Endothelial cell of umbilical vein (primary cell): Measurements from ENCODE around the gene CCDC187. TPM values are rescaled to one million over a fixed set of nuclear protein-coding genes. Genes with fewer than 3 reads are reported as not detected.
A peak's percentile ranks its signal among the peaks of the same experiment; 100 is the strongest.

Experiments
- BruUV-seq: library from RNA; stranded (reverse); fragments of 400-500 nt; replicated peaks from 2 replicates; lab custom pipeline; 2021; lab: Mats Ljungman, UMichigan
- CTCF ChIA-PET: fragments of 300-600, 350-600 bp; sonication (Branson Sonifier 250); formaldehyde crosslinking; loops from one replicate; lab custom pipeline; 2021; ENCODE audit warnings: antibody characterized with exemption, inconsistent platforms; lab: Charles Lee
- POLR2A ChIA-PET: fragments of 300-600, 350-600 bp; sonication (Branson Sonifier 250); formaldehyde crosslinking; loops from one replicate; lab custom pipeline; 2021; ENCODE audit warnings: antibody characterized with exemption, inconsistent platforms; lab: Charles Lee
- DNase-seq: peaks from one replicate; pipeline ENCODE4 v3.0.0-alpha.2; 2011; ENCODE audit warnings: low read depth, low spot score
- FAIRE-seq: peaks from 2 replicates; lab custom pipeline; 2011; peaks lifted over from hg19 to GRCh38; lab: Jason Lieb, UNC
- H2AFZ ChIP-seq: 2 replicates; pipeline ENCODE4 v1.6.0; 2012; ENCODE audit warnings: low read depth, low read length, control low read depth, inconsistent platforms
- H3K27ac ChIP-seq: 2 replicates; pipeline ENCODE4 v1.5.1; 2011; ENCODE audit warnings: low read depth, mild to moderate bottlenecking, control low read depth, low read length, moderate library complexity; ENCODE audit not compliant: insufficient read depth
- H3K27me3 ChIP-seq, 2 experiments: 2 replicates each; pipeline versions ENCODE4 v1.6.0 to v1.6.1; 2011; ENCODE audit warnings: low read length in 2 of 2, mixed read lengths in 1 of 2; ENCODE audit not compliant: control insufficient read depth in 2 of 2, insufficient read depth in 2 of 2
- H3K36me3 ChIP-seq, 2 experiments: 2 replicates in 1 of 2; 3 replicates in 1 of 2; pipeline ENCODE4 v1.5.1; 2011; ENCODE audit warnings: low read length in 2 of 2, mild to moderate bottlenecking in 1 of 2, moderate library complexity in 1 of 2; ENCODE audit not compliant: control insufficient read depth in 2 of 2, insufficient read depth in 2 of 2; ENCODE audit errors: extremely low read depth in 1 of 2
- H3K4me1 ChIP-seq: 3 replicates; pipeline ENCODE4 v1.5.1; 2011; ENCODE audit warnings: mild to moderate bottlenecking, low read length; ENCODE audit not compliant: control insufficient read depth, insufficient read depth; ENCODE audit errors: extremely low read depth
- H3K4me2 ChIP-seq: 2 replicates; pipeline ENCODE4 v1.6.1; 2011; ENCODE audit warnings: low read length, control low read depth, mixed read lengths; ENCODE audit not compliant: insufficient read depth
- H3K4me3 ChIP-seq, 3 experiments: fragments of 200-600 bp in 1 of 3; sonication (generic), shearing (Covaris generic) in 1 of 3; replicated peaks in 1 of 3; 2 replicates each; pipeline ENCODE4 v1.5.1; 2011 to 2016; ENCODE audit warnings: control low read depth in 3 of 3, low read length in 3 of 3, mild to moderate bottlenecking in 2 of 3, inconsistent platforms in 1 of 3, low read depth in 1 of 3, moderate library complexity in 1 of 3; ENCODE audit not compliant: insufficient read depth in 1 of 3
- H3K79me2 ChIP-seq: 2 replicates; pipeline ENCODE4 v1.6.0; 2012; ENCODE audit warnings: low read length, inconsistent platforms; ENCODE audit not compliant: control insufficient read depth, insufficient read depth
- H3K9ac ChIP-seq: replicated peaks from 2 replicates; pipeline ENCODE3; 2011; ENCODE audit warnings: low read length, control low read depth; ENCODE audit not compliant: insufficient read depth; ENCODE audit errors: extremely low read depth
- H3K9me1 ChIP-seq: replicated peaks from 3 replicates; pipeline ENCODE4 v1.6.0; 2011; ENCODE audit warnings: mild to moderate bottlenecking, low read length; ENCODE audit not compliant: control insufficient read depth, insufficient read depth; ENCODE audit errors: extremely low read depth
- H3K9me3 ChIP-seq: replicated peaks from 2 replicates; pipeline ENCODE4 v1.5.1; 2012; ENCODE audit warnings: low read length, inconsistent platforms; ENCODE audit not compliant: control insufficient read depth, insufficient read depth
- H4K20me1 ChIP-seq: replicated peaks from 2 replicates; pipeline ENCODE3; 2011; ENCODE audit warnings: mild to moderate bottlenecking, low read length; ENCODE audit not compliant: control insufficient read depth, insufficient read depth; ENCODE audit errors: extremely low read depth
- CTCF ChIP-seq, 2 donors: IDR thresholded peaks; 1 replicate in 1 of 2; 2 replicates in 1 of 2; pipeline ENCODE4 v1.5.1; 2011; ENCODE audit warnings: low read length in 2 of 2, mild to moderate bottlenecking in 2 of 2, moderate library complexity in 2 of 2, control low read depth in 1 of 2, inconsistent platforms in 1 of 2, low read depth in 1 of 2; ENCODE audit not compliant: insufficient read depth in 1 of 2; ENCODE audit errors: extremely low read depth in 1 of 2
- EZH2 ChIP-seq: IDR thresholded peaks from 2 replicates; pipeline ENCODE4 v1.6.1; 2012; ENCODE audit warnings: borderline replicate concordance, low read depth, mild to moderate bottlenecking, moderate library complexity, low read length, inconsistent platforms; ENCODE audit not compliant: severe bottlenecking
- FOS ChIP-seq: IDR thresholded peaks from 2 replicates; pipeline ENCODE4 v1.6.1; 2011; ENCODE audit warnings: mild to moderate bottlenecking, low read length, moderate library complexity, borderline replicate concordance; ENCODE audit not compliant: insufficient read depth
- GATA2 ChIP-seq: IDR thresholded peaks from 2 replicates; pipeline ENCODE4 v1.7.0; 2011; ENCODE audit warnings: low read depth, mild to moderate bottlenecking, moderate library complexity, mixed read lengths, low read length; ENCODE audit not compliant: insufficient read length, insufficient read depth
- MAX ChIP-seq: IDR thresholded peaks from 2 replicates; pipeline ENCODE4 v1.6.1; 2011; ENCODE audit not compliant: insufficient read depth, insufficient read length
- MYC ChIP-seq: IDR thresholded peaks from one replicate; pipeline ENCODE4 v1.6.1; 2011; ENCODE audit warnings: mild to moderate bottlenecking, low read depth, low read length
- POLR2A ChIP-seq: IDR thresholded peaks from 2 replicates; pipeline ENCODE4 v1.6.1; 2012; ENCODE audit warnings: low read depth, mild to moderate bottlenecking, control low read depth, low read length
- POLR2AphosphoS5 ChIP-seq: IDR thresholded peaks from 2 replicates; pipeline ENCODE4 v1.6.1; 2012; ENCODE audit warnings: low read depth, mild to moderate bottlenecking, control low read depth, low read length, moderate library complexity; ENCODE audit not compliant: insufficient read depth
- dilution Hi-C: fragments of 300-500 bp; cut with MboI; formaldehyde crosslinking; loops from one replicate; pipeline ENCODE4 v1.15.0; 2019; ENCODE audit warnings: low sequenced_read_pairs; ENCODE audit not compliant: extremely low pct_ligation_motif_present
- intact Hi-C: fragments of 100-400 bp; cut with micrococcal nuclease; formaldehyde crosslinking; loops from one replicate; pipeline ENCODE4 v1.10.0; 2022
- polyA plus RNA-seq, 4 experiments: library from polyadenylated mRNA; depleted of rRNA in 3 of 4; stranded (reverse) in 3 of 4; unstranded in 1 of 4; fragments of >200 nt; gene quantifications; 2 replicates each; pipeline versions ENCODE4 v1.2.1 to v1.2.3, GENCODE V29; 2011 to 2012; ENCODE audit warnings: missing spikeins in 1 of 4
- total RNA-seq: library from RNA; stranded (reverse); gene quantifications from 2 replicates; pipeline ENCODE4 v1.2.3, GENCODE V29; 2021

CCDC187 gene
- total and polyA plus RNA-seq, 2 donors (not counting 3 experiments of a cell fraction or from before 2014, with no cell fraction given): not detected

GRCh38 chr9:136345281-136346156 is 41.6 kb upstream of the CCDC187 start:
- no peaks in the 10 kb centered on the region for H3K9me3 ChIP-seq
- H4K20me1 ChIP-seq: no peaks in the 10 kb centered on the region
- BruUV-seq: no TSS peak
- TF ChIP-seq GATA2: no peak
- no peak for TF ChIP-seq MAX
- no peak for TF ChIP-seq EZH2
- no peak for TF ChIP-seq FOS
- TF ChIP-seq POLR2AphosphoS5: peak; percentile 15
- peak; percentile 39 to 71 for TF ChIP-seq CTCF (IDR thresholded peaks at IDR 0.05; ENCODE audit: extremely low read depth in 1 of 2, insufficient read depth in 1 of 2, low read depth in 1 of 2, low read length in 2 of 2)
- TF ChIP-seq MYC: no peak
- TF ChIP-seq POLR2A: no peak
- peaks cover 0 to 2% of the 10 kb centered on the region in 2 experiments for H3K36me3 ChIP-seq
- dilution Hi-C loops (no loop called here), intact Hi-C loops (loop anchor here (1.0 kb wide), 1 partner anchor 286 kb away; no protein-coding TSS in a partner anchor)
- no peaks in the 10 kb centered on the region for H3K9me1 ChIP-seq
- H3K4me1 ChIP-seq: peaks cover 10% of the 10 kb centered on the region
- FAIRE-seq: peak; percentile 68
- H2AFZ ChIP-seq: no peak overlapping the region
- ChIA-PET CTCF (interaction anchor here (1.0 to 2.9 kb wide), 7 partner anchors 8 to 56 kb away, joined by 3 to 25 read pairs (median 5); partner anchors contain the start of gene DNLZ), POLR2A (interaction anchor here (1.1 to 1.2 kb wide), 2 partner anchors 15 to 18 kb away, joined by 3 to 5 read pairs; partner anchors contain the start of gene DNLZ)
- H3K27me3 ChIP-seq: no peaks in the 10 kb centered on the region
- DNase-seq: peak; percentile 35
- H3K79me2 ChIP-seq: no peaks in the 10 kb centered on the region
- H3K27ac ChIP-seq: no peak overlapping the region
- H3K4me2 ChIP-seq: no peak overlapping the region
- H3K4me3 ChIP-seq: no peak overlapping the region
- H3K9ac ChIP-seq: no peak overlapping the region
